GM23248 (cell line): Measurements from ENCODE around the gene CEP164.

Experiments used
- EZH2 ChIP-seq: fragments of 200-600 bp; sonication (generic); IDR thresholded peaks from 2 replicates; pipeline ENCODE4 v1.6.1; 2018; ENCODE audit warnings: antibody characterized with exemption, mild to moderate bottlenecking; ENCODE audit not compliant: insufficient read depth, poor library complexity, severe bottlenecking
- EZH2phosphoT487 ChIP-seq: fragments of 200-600 bp; sonication (generic); IDR thresholded peaks from 2 replicates; pipeline ENCODE4 v1.6.1; 2018; ENCODE audit warnings: antibody characterized with exemption, moderate library complexity, mild to moderate bottlenecking, low read depth; ENCODE audit not compliant: insufficient read depth

DNA sequence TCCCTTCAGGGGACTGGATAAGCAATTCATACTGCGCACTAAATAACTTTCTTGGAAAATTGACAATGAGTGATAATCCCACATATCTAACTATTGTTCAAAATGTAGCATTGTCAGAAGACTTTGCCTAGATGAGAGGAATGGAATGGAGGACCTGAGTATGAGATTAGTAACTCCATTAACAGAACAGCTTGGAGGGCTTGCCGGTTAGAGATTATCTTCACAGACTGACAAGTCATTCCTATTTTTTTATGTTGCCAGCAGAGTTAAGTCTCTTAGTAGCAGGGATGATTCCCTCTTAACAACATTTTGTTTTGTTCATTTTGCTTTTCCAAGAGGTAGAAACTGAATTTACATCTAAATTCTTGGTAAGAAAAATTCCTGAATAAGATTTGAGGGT is 43.6 kb upstream of the CEP164 start:
- TF ChIP-seq EZH2phosphoT487 (no peak), EZH2 (no peak)
